ENCODE measurements around the gene KNCN.

KNCN gene

DNA sequence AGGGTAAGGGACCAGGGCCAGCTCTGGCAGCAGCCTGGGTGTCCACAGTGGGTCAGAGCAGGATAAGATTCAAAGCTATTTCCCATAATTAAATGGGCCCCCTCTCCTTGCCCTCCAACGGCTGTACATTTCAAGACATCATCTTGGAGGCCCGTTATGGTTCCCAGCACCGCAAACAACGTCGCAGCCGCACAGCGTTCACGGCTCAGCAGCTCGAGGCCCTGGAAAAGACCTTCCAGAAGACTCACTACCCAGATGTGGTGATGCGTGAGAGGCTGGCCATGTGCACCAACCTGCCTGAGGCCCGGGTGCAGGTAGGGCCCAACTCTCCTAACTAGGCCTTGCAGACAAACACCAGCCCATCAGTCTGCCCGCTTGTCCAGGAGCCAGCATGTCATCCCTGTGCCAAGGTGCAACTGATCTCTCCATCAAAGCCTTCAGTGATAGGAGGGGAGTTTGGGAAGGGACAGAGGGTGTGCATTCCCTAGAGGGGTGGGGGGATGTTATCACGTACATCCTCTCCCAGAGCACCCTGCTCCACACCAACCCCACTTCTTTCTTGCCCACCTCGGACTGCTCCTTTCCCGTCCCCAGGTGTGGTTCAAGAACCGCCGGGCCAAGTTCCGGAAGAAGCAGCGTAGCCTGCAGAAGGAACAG, 41.0 kb downstream of the KNCN start:
- H3K9me3 ChIP-seq (ENCODE audit: control insufficient read depth in 1 of 2, low read length in 2 of 2) = no peaks in the 10 kb centered on the region
- no peaks in the 10 kb centered on the region for H3K36me3 ChIP-seq (ENCODE audit: control insufficient read depth in 1 of 2, insufficient read depth in 2 of 2, low read length in 2 of 2)
- H3K4me3 ChIP-seq (ENCODE audit: low read depth in 1 of 2, low read length in 2 of 2) = no peak overlapping the region
- no peaks in the 10 kb centered on the region for H3K4me1 ChIP-seq (ENCODE audit: control insufficient read depth in 1 of 2, insufficient read depth in 2 of 2, low read length in 2 of 2)
- no peaks in the 10 kb centered on the region for H3K27me3 ChIP-seq (ENCODE audit: low read depth, low read length)
- H3K27ac ChIP-seq (ENCODE audit: low read length) = no peak overlapping the region

DNA sequence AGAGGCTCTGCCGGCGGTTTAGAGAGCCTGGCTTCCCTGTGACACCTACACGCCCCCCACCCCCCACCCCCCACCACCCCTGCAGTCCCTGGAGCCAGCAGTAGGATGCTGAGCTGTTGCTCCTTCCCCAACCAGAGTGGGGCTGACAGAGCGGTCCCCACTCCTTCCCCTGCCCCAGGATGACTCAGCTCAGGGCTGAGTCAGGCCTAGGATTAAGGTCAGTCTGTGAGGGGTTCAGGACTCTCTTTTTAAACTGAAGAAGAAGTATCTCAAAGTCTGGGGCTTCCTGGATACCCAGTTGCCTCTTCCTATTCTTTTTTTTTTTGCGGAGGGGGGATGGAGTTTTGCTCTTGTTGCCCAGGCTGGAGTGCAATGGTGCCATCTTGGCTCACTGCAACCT, 42.7 kb downstream of the KNCN start:
- no peak overlapping the region for H3K27ac ChIP-seq (ENCODE audit: low read length)

DNA sequence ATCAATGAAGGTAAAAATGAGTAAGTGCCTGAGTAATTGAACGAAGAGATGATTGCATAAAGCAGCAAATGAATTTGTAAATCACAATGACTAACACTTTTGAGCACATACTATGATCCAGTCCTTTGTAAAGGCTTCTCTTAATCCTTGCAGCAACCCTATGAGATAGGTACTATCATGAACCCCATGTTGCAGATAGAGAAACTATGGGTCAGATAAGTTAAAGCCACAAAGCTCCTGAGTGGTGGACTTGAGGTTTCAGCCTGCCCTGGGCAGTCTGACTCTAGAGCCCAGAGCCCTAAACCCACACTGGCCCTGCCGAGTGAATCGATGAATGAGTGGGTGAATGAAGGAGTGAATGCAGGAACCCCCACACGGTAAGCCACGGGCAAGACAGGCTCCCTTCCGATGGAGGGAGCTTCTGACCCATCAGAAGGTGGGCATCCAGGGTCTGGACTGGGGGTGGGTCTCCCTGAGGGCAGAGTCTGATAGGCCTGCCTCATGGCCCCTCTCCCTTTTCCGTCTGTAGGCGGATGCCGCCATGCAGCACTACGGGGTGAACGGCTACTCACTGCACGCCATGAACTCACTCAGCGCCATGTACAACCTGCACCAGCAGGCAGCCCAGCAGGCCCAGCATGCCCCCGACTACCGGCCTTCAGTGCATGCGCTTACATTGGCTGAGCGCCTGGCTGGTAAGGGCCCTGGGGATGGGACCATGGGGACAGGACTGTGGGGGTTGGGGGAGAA, 44.8 kb downstream of the KNCN start:
- H3K4me3 ChIP-seq (ENCODE audit: low read depth in 1 of 2, low read length in 2 of 2) = no peak overlapping the region
- no peak overlapping the region for H3K27ac ChIP-seq (ENCODE audit: low read length)
- H3K9me3 ChIP-seq (ENCODE audit: control insufficient read depth in 1 of 2, low read length in 2 of 2) = no peaks in the 10 kb centered on the region
- H3K36me3 ChIP-seq (ENCODE audit: control insufficient read depth in 1 of 2, insufficient read depth in 2 of 2, low read length in 2 of 2) = no peaks in the 10 kb centered on the region
- no peaks in the 10 kb centered on the region for H3K27me3 ChIP-seq (ENCODE audit: low read depth, low read length)
- no peaks in the 10 kb centered on the region for H3K4me1 ChIP-seq (ENCODE audit: control insufficient read depth in 1 of 2, insufficient read depth in 2 of 2, low read length in 2 of 2)

More for the DNA sequence above, 42.7 kb downstream of the KNCN start:
- no peaks in the 10 kb centered on the region for H3K27me3 ChIP-seq (ENCODE audit: low read depth, low read length)
- H3K9me3 ChIP-seq (ENCODE audit: control insufficient read depth in 1 of 2, low read length in 2 of 2) = no peaks in the 10 kb centered on the region
- no peaks in the 10 kb centered on the region for H3K4me1 ChIP-seq (ENCODE audit: control insufficient read depth in 1 of 2, insufficient read depth in 2 of 2, low read length in 2 of 2)
- H3K4me3 ChIP-seq (ENCODE audit: low read depth in 1 of 2, low read length in 2 of 2) = no peak overlapping the region
- no peaks in the 10 kb centered on the region for H3K36me3 ChIP-seq (ENCODE audit: control insufficient read depth in 1 of 2, insufficient read depth in 2 of 2, low read length in 2 of 2)

DNA sequence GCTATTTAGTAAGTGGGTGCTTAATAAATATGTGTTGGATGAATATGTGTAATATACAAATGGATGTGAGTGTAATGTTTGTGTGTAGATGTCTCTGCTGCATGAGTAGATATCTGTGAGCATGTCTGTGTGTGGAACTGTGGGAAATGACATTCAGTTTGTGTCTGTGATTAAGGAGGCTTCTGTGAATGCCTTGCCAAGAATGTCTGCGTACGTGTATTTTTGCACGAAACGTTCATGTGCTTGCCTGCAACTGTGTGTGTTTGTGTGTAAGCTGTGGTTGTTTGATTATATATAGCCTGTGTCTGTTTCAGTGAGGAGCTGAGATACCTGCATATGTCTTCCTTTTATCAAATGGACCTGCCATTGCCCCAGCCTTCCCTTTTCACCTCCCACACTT, 48.0 kb downstream of the KNCN start:
- Histone ChIP-seq H3K4me3 (ENCODE audit: low read depth in 1 of 2, low read length in 2 of 2) (no peak overlapping the region), H3K9me3 (ENCODE audit: control insufficient read depth in 1 of 2, low read length in 2 of 2) (no peaks in the 10 kb centered on the region), H3K36me3 (ENCODE audit: control insufficient read depth in 1 of 2, insufficient read depth in 2 of 2, low read length in 2 of 2) (no peaks in the 10 kb centered on the region), H3K27me3 (ENCODE audit: low read depth, low read length) (no peaks in the 10 kb centered on the region), H3K4me1 (ENCODE audit: control insufficient read depth in 1 of 2, insufficient read depth in 2 of 2, low read length in 2 of 2) (no peaks in the 10 kb centered on the region), H3K27ac (ENCODE audit: low read length) (no peak overlapping the region)

DNA sequence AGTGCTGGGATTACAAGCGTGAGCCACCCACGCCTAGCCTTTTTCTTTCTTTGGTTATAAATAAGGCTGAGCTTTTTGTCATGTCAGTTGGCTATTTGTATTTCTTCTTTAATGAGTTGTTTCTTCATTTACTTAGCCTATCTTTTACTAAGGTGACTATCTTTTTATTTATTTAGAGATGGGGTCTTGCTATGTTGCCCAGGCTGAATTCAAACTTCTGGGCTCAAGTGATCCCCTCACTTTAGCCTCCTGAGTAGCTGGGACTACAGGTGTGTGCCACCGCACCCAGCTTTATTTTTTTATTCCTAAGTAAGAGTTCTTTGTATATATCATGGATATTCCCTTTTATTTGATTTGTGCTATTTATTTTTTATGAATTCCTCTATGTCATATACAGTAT, 49.9 kb downstream of the KNCN start:
- H3K9me3 ChIP-seq (ENCODE audit: control insufficient read depth in 1 of 2, low read length in 2 of 2) = no peaks in the 10 kb centered on the region
- no peak overlapping the region for H3K27ac ChIP-seq (ENCODE audit: low read length)
- no peaks in the 10 kb centered on the region for H3K4me1 ChIP-seq (ENCODE audit: control insufficient read depth in 1 of 2, insufficient read depth in 2 of 2, low read length in 2 of 2)
- H3K27me3 ChIP-seq (ENCODE audit: low read depth, low read length) = no peaks in the 10 kb centered on the region
- H3K36me3 ChIP-seq (ENCODE audit: control insufficient read depth in 1 of 2, insufficient read depth in 2 of 2, low read length in 2 of 2) = no peaks in the 10 kb centered on the region
- H3K4me3 ChIP-seq (ENCODE audit: low read depth in 1 of 2, low read length in 2 of 2) = no peak overlapping the region

DNA sequence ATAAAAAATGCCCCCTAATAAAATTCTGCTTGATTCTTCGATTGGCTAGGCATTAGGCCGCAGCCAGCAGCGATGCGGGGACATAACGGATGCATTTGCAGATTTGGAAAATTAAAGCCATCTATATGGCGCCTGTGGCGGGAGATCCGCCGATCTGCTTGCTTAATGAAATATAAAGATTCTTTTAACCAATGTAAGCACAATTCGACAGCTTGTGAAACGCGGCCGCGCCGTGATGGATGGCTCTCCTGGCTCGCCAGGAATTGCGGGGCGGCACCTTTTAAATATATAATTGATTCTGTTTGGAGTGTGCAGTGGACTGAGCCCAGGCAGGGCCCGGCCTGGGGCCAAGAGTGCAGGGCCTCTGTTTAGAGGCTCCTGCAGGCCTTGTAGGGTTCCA, 53.8 kb downstream of the KNCN start:
- Histone ChIP-seq H3K36me3 (ENCODE audit: control insufficient read depth in 1 of 2, insufficient read depth in 2 of 2, low read length in 2 of 2) (no peaks in the 10 kb centered on the region), H3K27ac (ENCODE audit: low read length) (no peak overlapping the region), H3K27me3 (ENCODE audit: low read depth, low read length) (peaks cover 24% of the 10 kb centered on the region), H3K4me1 (ENCODE audit: control insufficient read depth in 1 of 2, insufficient read depth in 2 of 2, low read length in 2 of 2) (no peaks in the 10 kb centered on the region), H3K4me3 (ENCODE audit: low read depth in 1 of 2, low read length in 2 of 2) (no peak overlapping the region), H3K9me3 (ENCODE audit: control insufficient read depth in 1 of 2, low read length in 2 of 2) (no peaks in the 10 kb centered on the region)

DNA sequence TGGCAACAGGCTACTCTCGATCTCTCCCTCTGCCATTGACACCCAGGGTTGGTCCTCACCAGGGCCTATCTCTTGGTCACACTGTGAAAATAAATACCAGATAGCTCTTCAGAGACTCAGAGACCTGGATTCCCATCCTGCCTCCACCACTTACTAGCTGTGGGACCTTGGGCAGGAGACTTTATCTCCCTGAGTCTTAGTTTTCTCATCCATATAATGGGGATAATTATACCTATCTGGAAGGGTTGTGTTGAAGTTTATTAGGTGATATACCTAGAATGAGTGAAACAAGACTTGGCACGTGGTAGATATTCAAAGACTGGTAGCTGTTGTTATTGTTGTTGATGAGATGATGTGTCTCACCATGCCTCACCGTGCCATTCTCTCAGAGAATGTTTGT, 54.4 kb downstream of the KNCN start:
- Histone ChIP-seq H3K27me3 (ENCODE audit: low read depth, low read length) (peaks cover 31% of the 10 kb centered on the region), H3K4me3 (ENCODE audit: low read depth in 1 of 2, low read length in 2 of 2) (no peak overlapping the region), H3K9me3 (ENCODE audit: control insufficient read depth in 1 of 2, low read length in 2 of 2) (no peaks in the 10 kb centered on the region), H3K27ac (ENCODE audit: low read length) (no peak overlapping the region), H3K36me3 (ENCODE audit: control insufficient read depth in 1 of 2, insufficient read depth in 2 of 2, low read length in 2 of 2) (no peaks in the 10 kb centered on the region), H3K4me1 (ENCODE audit: control insufficient read depth in 1 of 2, insufficient read depth in 2 of 2, low read length in 2 of 2) (peaks cover 0 to 2% of the 10 kb centered on the region in 2 donors)

DNA sequence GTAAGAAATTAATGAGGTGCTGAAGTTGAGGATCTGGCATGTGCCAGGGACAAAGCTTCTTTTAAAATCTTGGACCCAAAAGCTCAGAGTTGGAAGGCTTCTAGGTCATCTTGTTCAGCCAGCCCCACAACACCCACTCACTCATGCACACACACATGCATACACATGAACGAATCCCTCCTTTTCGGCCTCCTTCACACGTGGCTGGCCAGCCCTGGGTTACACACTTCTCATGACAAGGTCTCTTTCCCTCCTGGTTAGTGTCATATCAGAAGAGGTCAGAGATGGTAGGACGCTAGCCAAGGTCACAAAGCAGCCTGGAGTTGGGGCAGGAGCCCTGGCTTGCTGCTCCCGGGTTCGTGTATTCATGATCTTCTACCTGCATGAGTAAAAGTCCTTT, 54.9 kb downstream of the KNCN start:
- Histone ChIP-seq H3K9me3 (ENCODE audit: control insufficient read depth in 1 of 2, low read length in 2 of 2) (no peaks in the 10 kb centered on the region), H3K4me1 (ENCODE audit: control insufficient read depth in 1 of 2, insufficient read depth in 2 of 2, low read length in 2 of 2) (peaks cover 0 to 4% of the 10 kb centered on the region in 2 donors), H3K27ac (ENCODE audit: low read length) (no peak overlapping the region), H3K27me3 (ENCODE audit: low read depth, low read length) (peaks cover 36% of the 10 kb centered on the region), H3K36me3 (ENCODE audit: control insufficient read depth in 1 of 2, insufficient read depth in 2 of 2, low read length in 2 of 2) (no peaks in the 10 kb centered on the region), H3K4me3 (ENCODE audit: low read depth in 1 of 2, low read length in 2 of 2) (no peak overlapping the region)

DNA sequence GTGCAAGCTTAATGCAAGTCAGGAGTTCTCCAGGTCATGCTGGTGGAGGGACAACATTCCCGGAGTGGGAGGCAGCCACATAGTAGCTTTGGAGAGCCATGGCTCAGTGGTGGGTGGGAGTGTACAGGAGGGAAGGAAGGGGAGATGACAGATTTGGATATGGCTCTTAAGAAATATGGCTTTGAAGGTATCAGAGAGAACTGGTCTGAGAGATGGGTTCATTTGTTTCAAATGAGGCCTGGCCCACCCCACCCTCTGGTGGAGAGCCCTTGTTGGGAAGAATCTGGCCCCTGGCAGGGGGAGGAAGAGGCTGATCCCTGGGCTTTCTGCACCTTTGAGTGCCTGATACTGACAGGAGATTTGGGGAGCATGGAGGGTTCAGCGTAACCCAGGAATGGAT, 55.7 kb downstream of the KNCN start:
- peaks cover 43% of the 10 kb centered on the region for H3K27me3 ChIP-seq (ENCODE audit: low read depth, low read length)
- H3K9me3 ChIP-seq (ENCODE audit: control insufficient read depth in 1 of 2, low read length in 2 of 2) = no peaks in the 10 kb centered on the region
- no peak overlapping the region for H3K4me3 ChIP-seq (ENCODE audit: low read depth in 1 of 2, low read length in 2 of 2)
- no peaks in the 10 kb centered on the region for H3K36me3 ChIP-seq (ENCODE audit: control insufficient read depth in 1 of 2, insufficient read depth in 2 of 2, low read length in 2 of 2)
- no peak overlapping the region for H3K27ac ChIP-seq (ENCODE audit: low read length)
- H3K4me1 ChIP-seq (ENCODE audit: control insufficient read depth in 1 of 2, insufficient read depth in 2 of 2, low read length in 2 of 2) = peaks cover 0 to 7% of the 10 kb centered on the region in 2 donors
